HG03095 (cell line): ENCODE data around the gene CMSS1.

Experiments used
- ATAC-seq: cut with Tn5 transposase; IDR thresholded peaks from one replicate; pipeline ENCODE4 v1.9.1; 2021; ENCODE audit warnings: moderate library complexity; ENCODE audit not compliant: unreplicated experiment

CMSS1 gene

DNA sequence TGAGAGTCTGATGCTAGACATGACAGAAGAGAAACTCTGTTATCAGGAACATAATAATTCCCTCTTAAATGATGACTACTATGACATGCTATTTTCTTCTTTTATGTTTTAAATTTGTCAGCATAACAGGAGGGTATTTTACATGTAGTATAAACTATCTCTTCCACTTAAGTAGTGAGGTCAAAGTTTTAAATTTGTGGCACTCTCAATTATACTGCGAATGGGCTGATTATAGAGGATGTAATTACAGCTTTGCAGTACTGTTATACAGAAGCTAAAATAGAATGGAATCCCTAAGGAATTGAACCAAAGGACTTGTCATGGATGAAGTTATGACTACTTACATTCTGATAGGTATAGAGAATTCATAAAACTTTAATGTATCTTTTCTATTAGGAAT lies 34.3 kb downstream of the CMSS1 start:
- no peak for ATAC-seq

DNA sequence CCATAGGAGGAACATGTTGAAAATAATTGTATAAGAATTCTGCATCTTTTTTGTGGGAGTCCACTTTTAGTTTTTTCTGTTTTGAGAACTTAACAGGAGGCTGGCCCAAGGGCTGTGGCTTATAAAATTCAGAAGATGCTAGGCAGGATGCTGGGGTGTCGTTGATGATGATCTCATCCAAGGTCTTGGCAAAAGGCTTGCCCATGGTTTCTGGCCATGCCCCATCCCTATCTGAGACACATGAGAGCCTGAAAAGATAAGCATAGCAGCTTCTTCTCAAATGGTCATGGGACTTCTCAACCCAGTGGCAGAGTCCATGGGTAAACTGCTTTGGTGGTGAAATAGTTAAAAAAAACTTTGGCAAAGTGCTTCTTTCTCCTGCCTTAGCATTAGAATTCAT lies 35.2 kb downstream of the CMSS1 start:
- ATAC-seq = no peak

DNA sequence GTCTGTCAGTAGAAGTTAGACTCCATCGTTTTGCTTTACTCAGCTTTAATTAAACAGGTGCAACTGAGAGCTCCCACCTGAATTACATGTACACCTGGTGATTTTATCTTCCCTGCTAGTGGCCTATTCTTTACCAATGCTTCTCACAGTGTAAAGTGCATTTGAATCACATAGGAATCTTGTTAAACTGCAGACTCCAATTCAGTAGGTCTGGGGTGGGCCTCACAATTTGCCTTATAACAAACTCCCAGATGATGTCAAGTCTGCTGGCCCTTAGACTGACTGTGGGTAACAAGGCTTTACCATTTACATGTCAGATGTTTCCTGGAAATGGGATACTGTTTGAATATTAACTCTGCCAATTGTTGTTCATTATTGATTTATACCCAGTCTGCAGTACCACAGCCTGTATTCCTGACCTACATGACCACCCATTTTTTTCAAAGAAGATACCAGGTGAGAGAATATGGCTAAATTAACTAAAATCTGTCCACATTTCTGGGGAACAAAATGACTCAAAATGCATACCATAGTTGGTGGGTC lies 37.2 kb downstream of the CMSS1 start:
- no peak for ATAC-seq

DNA sequence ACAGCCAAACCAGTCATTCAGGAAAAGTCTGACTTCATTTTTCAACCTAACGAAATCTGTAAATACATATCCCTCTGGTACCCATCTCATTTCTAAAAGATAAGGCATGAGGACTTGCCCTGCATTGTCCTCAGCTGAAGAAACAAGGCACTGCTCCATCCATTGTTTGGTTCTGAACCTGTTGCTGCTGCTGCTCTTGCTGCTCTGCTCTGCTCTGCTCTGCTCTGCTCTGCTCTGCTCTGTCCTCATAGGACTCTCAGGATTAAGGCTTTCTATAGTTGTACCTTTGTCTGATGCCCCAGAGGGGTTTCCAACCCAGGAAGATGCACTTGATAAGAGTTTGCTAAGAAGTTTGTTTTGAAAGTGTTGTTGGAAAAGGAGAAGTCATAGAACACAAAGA lies 38.2 kb downstream of the CMSS1 start:
- ATAC-seq = no peak

DNA sequence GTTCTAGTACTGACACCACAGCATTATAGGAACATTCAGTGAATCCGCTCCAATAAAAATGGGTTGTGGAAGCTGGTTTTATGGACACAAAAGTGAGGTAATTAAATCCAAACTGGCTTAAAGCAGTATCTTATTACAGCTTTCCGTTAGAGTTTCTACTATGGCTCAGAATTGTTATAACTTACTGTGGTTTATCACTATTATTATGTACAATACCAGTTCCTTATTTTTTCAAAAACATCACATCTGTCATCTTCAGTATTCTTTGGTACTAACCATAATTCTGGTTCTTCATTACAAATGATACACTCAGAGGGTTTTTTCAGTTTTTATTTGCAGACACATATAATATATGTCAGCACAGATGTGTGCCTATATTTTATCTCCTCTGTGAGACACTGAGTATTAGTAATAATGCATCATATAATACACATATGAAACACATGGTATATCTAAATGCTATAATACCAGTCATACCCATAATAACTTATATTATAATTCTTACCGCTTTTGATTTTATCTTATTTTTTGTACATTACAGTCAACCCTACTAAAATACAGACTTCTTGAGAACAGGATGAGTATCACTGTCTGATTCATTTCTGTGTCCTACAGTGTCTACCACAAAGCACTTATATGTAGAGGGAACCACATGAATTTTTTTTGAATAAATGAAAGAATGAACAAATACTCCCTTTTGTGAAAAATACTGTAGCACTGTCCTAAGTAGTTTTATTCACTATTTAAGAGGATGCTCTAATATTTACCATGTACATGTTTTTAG lies 39.0 kb downstream of the CMSS1 start:
- no peak for ATAC-seq

DNA sequence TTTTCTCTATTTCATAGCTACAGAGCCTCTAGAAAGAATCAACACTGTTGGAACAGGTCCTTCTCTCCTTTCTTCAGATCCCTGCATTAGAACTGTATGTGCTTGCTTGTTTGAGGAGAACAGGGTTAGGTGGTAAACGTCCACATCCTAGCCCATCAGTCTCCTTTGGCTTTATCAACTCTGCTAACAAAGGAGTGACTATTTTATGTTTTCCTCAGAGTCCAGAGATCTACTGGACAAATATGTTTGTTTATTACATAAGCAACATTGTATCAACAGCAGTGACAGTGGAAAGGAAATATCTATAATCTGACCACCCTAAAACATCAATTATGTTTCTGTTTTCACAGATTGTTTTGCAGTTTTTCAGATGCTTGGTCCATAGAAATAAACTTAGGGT lies 39.6 kb downstream of the CMSS1 start:
- no peak for ATAC-seq

DNA sequence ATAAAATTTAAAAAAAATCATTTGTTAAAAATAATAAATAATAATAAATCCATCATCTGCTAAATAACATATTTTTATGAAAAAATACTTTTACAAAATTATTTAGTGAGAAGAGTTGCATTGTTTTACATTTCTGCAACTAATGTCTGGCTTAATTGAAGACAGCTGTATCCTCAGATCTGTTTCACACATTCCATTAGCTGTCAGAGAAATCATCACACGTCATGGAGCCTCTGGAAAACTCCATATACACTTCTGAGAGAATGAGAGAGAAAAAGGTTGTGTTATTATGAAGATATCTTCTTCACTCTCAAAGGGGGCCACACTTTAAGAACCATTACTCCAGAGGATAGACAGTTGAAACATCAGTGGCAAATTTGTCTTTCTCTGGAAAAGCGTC lies 40.8 kb downstream of the CMSS1 start:
- ATAC-seq = no peak

DNA sequence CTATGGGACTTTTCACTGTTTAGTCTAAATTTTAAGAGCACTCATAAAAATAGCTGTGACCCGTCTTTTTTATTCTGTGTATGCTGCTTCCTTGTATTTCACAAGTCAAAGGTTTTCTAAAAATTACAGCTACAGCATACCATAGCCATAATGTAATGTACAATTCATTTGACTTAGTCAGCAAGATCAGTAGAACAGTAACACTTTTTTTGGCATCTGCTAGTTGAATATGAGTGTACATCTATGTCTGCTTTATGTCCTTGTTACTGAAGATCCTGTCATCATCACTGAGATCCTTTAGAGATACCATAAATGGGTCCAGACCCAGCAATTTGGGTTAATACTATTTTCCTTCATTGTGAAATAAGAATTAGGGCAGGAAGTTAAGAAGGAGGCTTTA lies 42.2 kb downstream of the CMSS1 start:
- ATAC-seq = no peak

DNA sequence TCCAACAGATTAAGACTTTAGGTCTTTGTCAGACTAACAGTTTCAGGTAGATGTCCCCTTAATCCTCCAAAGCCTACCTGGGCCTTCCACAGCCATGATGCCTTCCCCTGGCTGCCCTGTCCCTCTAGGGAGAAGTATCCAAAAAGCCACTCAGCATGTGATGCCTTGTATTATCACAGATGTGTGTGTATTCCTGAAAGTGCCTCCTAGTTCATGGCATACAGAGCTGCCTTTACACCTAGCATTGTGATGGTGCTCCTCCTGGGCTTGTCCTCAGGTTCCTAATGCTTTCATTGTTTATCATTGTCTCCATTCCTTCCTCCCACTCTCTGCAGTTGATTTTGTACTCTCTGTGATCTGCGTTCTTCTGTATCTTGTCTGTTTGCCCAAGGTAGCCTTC lies 43.6 kb downstream of the CMSS1 start:
- no peak for ATAC-seq

DNA sequence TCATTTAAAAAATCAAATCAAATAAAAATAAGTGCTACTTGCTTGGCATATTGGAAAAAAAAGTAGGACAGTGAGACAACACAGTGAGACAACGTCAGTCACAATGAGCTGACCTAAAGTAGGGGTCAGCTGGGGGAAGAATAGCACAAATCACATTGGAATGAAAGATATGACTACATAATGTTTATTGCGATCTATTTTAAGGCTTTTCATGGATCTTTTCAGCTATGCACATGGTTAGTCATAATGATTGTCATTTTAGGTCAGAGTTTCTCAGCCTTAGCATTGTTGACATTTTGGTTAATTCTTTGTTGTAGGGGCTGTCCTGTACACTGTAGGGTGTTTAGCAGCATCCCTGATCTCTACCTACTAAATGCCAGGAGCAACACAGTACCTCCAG lies 44.5 kb downstream of the CMSS1 start:
- ATAC-seq = no peak

DNA sequence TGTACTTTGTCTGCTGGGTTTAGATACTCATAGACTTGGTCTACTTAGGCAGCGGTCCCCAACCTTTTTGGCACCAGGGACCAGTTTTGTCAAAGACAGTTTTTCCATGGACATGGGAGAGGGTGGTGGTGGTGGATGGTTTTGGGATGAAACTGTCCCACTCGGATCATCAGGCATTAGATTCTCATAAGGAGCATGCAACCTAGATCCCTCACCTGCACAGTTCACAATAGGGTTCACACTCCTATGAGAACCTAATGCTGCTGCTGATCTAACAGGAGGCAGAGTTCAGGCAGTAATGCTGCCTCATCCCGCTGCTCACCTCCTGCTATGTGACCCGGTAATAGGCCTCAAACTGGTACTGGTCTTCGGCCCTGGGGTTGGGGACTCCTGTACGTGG lies 45.3 kb downstream of the CMSS1 start:
- ATAC-seq = no peak

DNA sequence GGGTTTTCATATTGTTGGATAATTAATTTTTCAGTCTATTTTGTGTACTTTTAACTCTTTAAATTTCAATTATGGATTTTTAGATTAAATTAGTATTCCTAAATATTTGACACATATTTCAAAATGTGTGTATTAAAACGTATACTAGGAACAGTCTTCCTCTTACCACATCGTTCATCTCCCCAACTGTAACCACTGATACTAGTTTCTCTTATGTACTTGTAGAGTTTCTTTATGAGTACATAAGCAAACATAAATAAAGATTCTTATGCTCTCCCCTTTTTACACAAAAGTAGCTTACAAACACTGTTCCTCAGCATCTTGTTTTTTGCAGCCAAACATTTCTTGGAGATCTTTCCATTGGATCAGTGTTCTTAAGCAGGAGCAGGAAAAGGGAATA lies 45.9 kb downstream of the CMSS1 start:
- peak; percentile 54 for ATAC-seq

DNA sequence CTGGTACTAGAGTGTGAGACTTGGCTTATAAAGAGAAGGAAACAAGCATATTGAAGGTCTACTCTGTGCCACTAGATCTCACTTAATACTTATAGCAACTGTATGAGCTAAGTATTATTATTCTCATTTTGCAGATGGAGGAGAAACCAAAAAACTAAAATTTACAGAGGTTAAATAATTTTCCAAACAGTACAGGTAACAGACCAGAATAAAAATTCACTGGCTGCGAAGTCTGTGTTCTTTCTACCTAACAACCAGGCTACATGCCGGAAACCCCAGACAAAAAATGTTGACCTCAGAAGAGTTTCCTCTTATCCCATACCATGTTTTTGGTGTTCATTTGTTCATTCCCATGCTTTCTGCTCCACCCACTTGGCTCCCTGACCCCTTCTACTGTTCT lies 46.6 kb downstream of the CMSS1 start:
- ATAC-seq = no peak

DNA sequence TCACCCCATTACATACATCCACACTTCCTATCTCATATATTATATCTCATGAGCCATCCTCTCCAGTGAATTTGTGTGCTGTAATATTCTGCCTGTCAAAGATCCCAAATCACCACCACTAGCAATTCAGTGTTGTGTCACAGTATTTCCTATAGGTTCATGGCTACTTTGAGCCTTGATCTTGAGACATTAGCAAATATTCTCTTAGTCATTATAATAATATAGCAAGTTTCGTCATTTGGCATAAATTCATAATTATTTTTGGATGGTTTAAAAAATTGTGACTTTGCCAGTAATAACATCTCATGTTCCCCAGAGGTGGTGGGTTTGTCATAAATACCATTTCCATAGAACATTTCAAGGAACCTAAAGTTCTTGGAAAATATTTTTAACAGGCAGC lies 47.7 kb downstream of the CMSS1 start:
- ATAC-seq = no peak

DNA sequence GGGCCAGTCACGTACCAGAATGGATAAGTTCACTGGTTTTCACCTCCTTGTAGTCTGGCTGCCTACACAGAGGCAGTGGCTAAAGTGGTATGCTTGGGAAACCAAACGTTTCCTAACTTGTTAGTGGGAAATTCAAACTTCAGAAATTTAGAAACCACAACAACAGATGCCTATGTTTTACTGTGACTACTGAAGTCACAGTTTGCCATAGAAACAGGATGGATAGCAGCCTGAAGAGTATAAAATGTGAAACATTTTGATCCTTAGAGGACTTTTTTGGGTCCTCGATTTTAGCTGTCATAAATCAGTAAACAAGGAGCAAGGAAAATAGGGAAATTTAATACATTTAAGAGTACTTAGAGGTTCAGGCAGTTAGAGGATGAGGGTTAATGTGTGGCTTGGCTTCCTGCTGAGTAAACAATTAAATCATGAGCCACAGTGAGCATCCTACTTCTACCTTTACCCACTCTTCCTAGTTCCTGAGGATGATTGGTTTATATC lies 48.6 kb downstream of the CMSS1 start:
- ATAC-seq = no peak

DNA sequence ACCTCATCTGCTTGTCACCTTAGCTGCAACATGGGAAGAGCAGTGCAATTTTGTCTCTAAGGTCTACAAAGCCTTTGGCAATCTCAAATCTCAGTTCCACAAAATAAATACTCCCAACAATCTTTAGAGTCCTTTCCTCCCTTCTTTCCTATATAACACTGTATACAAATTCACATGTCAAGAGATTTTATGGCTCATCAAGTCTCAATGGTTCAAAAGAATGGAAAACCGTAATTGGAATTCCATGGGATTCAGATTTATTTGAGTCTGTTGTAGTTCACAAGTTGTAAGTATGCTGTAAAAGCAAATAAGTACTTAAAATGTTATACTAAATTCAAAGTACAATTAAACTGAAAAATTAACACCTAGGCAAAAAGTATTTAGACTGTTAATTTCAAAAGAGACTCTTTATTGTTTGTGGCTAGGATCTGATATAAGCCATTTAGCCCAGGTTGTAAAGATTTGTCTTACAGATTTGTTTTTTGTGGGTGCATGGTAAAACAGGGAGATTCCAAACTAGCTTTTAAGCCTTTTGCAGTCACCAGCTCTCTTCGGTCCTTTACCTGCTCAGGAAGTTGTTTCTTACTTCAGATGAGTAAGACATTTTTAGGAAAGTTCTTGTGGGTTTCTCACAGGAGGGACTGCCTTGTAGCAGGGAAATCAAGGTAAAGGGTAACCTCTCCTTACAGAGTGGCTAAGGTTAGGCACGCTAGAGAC lies 50.1 kb downstream of the CMSS1 start:
- ATAC-seq = no peak

DNA sequence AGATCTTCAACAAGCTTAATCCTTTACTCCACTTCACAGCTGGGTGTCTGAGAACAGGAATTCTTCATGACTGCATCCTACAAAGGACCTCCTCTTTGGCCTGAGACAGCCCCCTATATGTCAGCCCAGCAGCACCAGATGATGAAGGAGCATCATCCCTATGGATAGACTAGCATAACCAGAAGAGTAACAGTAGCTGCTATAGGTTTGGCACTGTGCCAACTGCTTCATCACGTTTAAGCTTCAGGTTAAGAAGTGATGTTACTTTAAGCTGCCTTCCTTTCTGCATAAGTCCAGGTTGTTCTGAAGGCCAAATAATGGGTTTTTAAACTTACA lies 50.6 kb downstream of the CMSS1 start:
- ATAC-seq = no peak

DNA sequence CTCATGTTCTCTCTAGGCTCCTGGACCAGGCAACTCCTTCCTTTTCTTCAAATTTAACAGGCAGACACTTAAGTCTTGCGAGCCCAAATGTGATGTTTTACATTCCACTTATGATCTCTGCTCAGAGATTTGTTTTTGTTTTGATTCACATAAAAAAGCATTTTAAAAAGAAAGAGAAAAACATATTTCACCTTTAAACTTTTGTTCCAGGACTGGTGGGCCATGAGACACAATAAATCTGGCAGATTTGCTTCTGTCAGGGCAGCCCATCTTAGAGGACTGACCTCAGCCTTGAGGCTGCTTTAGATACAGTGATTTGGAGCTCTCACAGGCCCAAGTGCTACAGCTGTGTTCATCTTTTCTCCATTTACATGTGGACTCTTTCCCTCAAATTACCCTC lies 52.0 kb downstream of the CMSS1 start:
- no peak for ATAC-seq

DNA sequence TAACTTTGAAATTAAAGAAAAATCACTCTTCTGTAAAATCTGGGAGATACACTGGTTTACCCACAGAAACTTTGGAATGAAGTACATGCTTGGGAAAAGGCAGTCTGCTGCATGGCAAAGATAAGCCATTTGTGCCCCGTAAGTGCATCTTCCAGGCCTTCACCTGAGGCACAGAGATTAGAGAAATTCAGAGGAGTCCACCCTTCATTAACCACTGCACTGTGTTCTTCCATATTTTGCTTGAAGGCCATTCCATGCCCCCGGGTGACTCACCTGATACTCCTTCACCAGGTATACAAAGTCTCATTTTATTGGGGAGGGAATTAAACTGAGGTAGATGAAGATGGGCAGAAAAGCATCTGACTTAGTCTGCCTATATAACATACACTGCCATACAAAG lies 53.0 kb downstream of the CMSS1 start:
- no peak for ATAC-seq

DNA sequence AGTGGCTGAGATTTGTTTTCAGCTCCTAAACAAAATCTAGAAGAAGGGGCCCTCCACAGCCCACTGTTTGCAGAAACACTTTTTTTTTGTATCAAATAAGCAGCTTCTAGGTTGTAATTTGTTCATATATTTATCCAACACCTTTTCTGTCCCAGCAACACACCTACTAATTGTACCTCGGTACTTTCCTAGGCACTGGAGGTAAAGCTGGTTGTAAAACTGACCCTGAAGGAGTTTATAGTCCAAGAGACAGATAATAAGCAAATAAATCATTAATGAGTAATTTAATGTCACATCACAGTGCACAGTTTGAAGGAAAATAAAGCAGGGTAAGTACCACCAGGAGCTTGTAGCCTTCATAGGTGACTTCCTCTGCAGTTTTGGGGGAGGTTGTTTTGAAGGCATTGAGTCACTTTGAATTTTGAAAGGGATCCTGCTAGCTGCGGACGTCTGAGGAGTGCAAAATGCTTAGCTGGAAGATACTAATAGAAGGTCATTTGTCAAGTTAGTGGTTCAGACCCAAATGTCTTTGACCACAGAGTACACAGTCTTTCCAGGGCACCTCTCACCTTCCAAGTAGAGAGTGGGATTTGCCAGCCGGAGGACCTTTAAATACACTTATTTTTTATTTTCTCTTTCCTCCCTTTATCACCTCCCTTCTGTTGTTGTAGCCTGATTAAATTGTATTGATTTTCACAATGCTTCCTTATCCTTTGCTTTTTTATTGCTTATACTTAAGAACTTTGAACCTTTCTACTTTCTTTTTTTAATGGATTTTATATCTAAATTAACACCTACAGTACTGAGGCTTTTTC lies 53.8 kb downstream of the CMSS1 start:
- ATAC-seq = no peak

DNA sequence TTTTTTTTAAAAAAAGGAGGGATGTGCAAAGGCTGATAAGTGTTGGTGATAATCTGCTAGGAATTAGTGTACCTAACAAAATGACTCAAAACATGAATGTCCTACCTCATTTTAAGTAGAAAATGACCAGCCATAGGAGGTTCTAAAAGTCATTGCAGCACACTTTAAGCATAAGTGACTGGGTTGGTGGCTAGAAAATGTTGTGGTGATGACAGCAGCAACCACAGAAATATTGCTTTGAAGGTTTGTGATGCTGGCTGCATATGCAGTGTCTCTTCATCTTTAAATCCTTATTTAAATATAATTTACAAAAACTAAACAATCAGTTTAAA lies 55.2 kb downstream of the CMSS1 start:
- peak; percentile 53 for ATAC-seq
